A549 (cell line): ENCODE measurements around the gene SCIN.

ENCODE experiments used
- CEBPB ChIP-seq, 2 experiments: fragments of >200 bp in 1 of 2; sonication (Bioruptor Twin) in 1 of 2; formaldehyde crosslinking in 1 of 2; IDR thresholded peaks; 2 replicates each; pipeline ENCODE4 v1.6.1; 2012 to 2016
- CTCF ChIP-seq: fragments of >200 bp; sonication (Bioruptor Twin); formaldehyde crosslinking; IDR thresholded peaks from 3 replicates; pipeline ENCODE4 v1.5.1; 2016
- SMC3 ChIP-seq: fragments of >200 bp; sonication (Bioruptor Twin); formaldehyde crosslinking; IDR thresholded peaks from 3 replicates; pipeline ENCODE4 v1.6.1; 2018; ENCODE audit warnings: inconsistent platforms
- USF2 ChIP-seq: fragments of 450-650 bp; IDR thresholded peaks from 2 replicates; pipeline ENCODE4 v1.6.1; 2014; ENCODE audit warnings: antibody characterized with exemption
- TF ChIP-seq, protein P1 (sequence below): IDR thresholded peaks from 2 replicates; pipeline ENCODE4 v1.6.1; 2012; ENCODE audit warnings: low read depth, borderline replicate concordance

DNA sequence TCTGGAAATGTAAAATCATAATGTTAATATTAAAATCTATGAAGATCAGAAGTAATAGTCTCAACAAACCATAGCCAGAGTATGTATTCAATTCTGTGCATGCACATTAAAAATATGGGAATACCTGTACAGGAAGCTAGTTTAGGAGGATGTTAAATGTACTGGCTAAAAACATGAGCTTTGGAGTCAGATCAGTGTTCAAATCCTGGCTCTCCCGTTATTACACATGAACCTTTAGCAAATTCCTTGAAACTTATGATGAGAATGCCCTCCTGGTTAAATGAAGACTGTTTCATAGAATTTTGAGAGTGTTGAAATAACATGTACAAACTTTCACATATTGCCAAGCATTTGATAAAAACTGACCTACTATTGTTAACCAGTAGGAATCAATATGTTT is 121.5 kb downstream of the SCIN start:
- TF ChIP-seq CEBPB (IDR thresholded peaks at IDR 0.05) (no peak), SMC3 (no peak), CTCF (no peak), USF2 (no peak)
- TF ChIP-seq, protein P1, sequence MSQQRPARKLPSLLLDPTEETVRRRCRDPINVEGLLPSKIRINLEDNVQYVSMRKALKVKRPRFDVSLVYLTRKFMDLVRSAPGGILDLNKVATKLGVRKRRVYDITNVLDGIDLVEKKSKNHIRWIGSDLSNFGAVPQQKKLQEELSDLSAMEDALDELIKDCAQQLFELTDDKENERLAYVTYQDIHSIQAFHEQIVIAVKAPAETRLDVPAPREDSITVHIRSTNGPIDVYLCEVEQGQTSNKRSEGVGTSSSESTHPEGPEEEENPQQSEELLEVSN, result no peak
